ENCODE results near the gene FSTL4. TPM values are rescaled to one million over a fixed set of nuclear protein-coding genes. Genes with fewer than 3 reads are reported as not detected.

FSTL4 gene
- total RNA-seq, 1 donor from 2014 or later: 0.21 TPM

GRCh38 chr5:133453084-133453780 lies 159.1 kb downstream of the FSTL4 start:
- H3K36me3 Mint-ChIP-seq (ENCODE audit: low read depth, unreplicated experiment): no peaks in the 10 kb centered on the region
- no peak overlapping the region for H3K27ac Mint-ChIP-seq (ENCODE audit: unreplicated experiment)
- DNase-seq (ENCODE audit: low spot score): no peak
- H3K4me3 Mint-ChIP-seq (ENCODE audit: unreplicated experiment): no peak overlapping the region
- no peaks in the 10 kb centered on the region for H3K9me3 Mint-ChIP-seq (ENCODE audit: unreplicated experiment)
- H3K4me1 Mint-ChIP-seq (ENCODE audit: unreplicated experiment): no peaks in the 10 kb centered on the region
- H3K27me3 Mint-ChIP-seq (ENCODE audit: unreplicated experiment): peaks cover 1% of the 10 kb centered on the region
- TF ChIP-seq CTCF (IDR thresholded peaks at IDR 0.05; ENCODE audit: unreplicated experiment): no peak

GRCh38 chr5:133451926-133452325 lies 160.4 kb downstream of the FSTL4 start:
- H3K4me1 Mint-ChIP-seq (ENCODE audit: unreplicated experiment): no peaks in the 10 kb centered on the region

GRCh38 chr5:133450286-133450685 lies 162.1 kb downstream of the FSTL4 start:
- DNase-seq (ENCODE audit: low spot score): no peak
- H3K4me3 Mint-ChIP-seq (ENCODE audit: unreplicated experiment): no peak overlapping the region
- H3K36me3 Mint-ChIP-seq (ENCODE audit: low read depth, unreplicated experiment): no peaks in the 10 kb centered on the region
- no peak overlapping the region for H3K27ac Mint-ChIP-seq (ENCODE audit: unreplicated experiment)
- no peaks in the 10 kb centered on the region for H3K27me3 Mint-ChIP-seq (ENCODE audit: unreplicated experiment)
- H3K9me3 Mint-ChIP-seq (ENCODE audit: unreplicated experiment): no peaks in the 10 kb centered on the region
- TF ChIP-seq CTCF (IDR thresholded peaks at IDR 0.05; ENCODE audit: unreplicated experiment): no peak
- H3K4me1 Mint-ChIP-seq (ENCODE audit: unreplicated experiment): no peaks in the 10 kb centered on the region

More at GRCh38 chr5:133451926-133452325, 160.4 kb downstream of the FSTL4 start:
- Mint-ChIP-seq H3K36me3 (ENCODE audit: low read depth, unreplicated experiment) (no peaks in the 10 kb centered on the region), H3K27ac (ENCODE audit: unreplicated experiment) (no peak overlapping the region), H3K9me3 (ENCODE audit: unreplicated experiment) (no peaks in the 10 kb centered on the region), H3K27me3 (ENCODE audit: unreplicated experiment) (peaks cover 1% of the 10 kb centered on the region), H3K4me3 (ENCODE audit: unreplicated experiment) (no peak overlapping the region)
- TF ChIP-seq CTCF (IDR thresholded peaks at IDR 0.05; ENCODE audit: unreplicated experiment): no peak
- no peak for DNase-seq (ENCODE audit: low spot score)

GRCh38 chr5:133449181-133449580 lies 163.2 kb downstream of the FSTL4 start:
- no peaks in the 10 kb centered on the region for H3K4me1 Mint-ChIP-seq (ENCODE audit: unreplicated experiment)
- no peaks in the 10 kb centered on the region for H3K27me3 Mint-ChIP-seq (ENCODE audit: unreplicated experiment)
- no peaks in the 10 kb centered on the region for H3K9me3 Mint-ChIP-seq (ENCODE audit: unreplicated experiment)
- no peak for TF ChIP-seq CTCF (IDR thresholded peaks at IDR 0.05; ENCODE audit: unreplicated experiment)
- H3K36me3 Mint-ChIP-seq (ENCODE audit: low read depth, unreplicated experiment): no peaks in the 10 kb centered on the region
- no peak for DNase-seq (ENCODE audit: low spot score)
- H3K27ac Mint-ChIP-seq (ENCODE audit: unreplicated experiment): no peak overlapping the region
- H3K4me3 Mint-ChIP-seq (ENCODE audit: unreplicated experiment): no peak overlapping the region

- Mint-ChIP-seq H3K27me3 (ENCODE audit: unreplicated experiment) (no peaks in the 10 kb centered on the region), H3K4me1 (ENCODE audit: unreplicated experiment) (no peaks in the 10 kb centered on the region), H3K27ac (ENCODE audit: unreplicated experiment) (no peak overlapping the region), H3K36me3 (ENCODE audit: low read depth, unreplicated experiment) (no peaks in the 10 kb centered on the region), H3K4me3 (ENCODE audit: unreplicated experiment) (no peak overlapping the region), H3K9me3 (ENCODE audit: unreplicated experiment) (no peaks in the 10 kb centered on the region)
- TF ChIP-seq CTCF (IDR thresholded peaks at IDR 0.05; ENCODE audit: unreplicated experiment): no peak
- DNase-seq (ENCODE audit: low spot score): no peak
Measured at GRCh38 chr5:133446440-133446839, 165.9 kb downstream of the FSTL4 start.
